HepG2 (cell line): Measurements from ENCODE around the gene SMIM45.
A peak's percentile ranks its signal among the peaks of the same experiment; 100 is the strongest.

Source experiments
- ARNTL ChIP-seq: sonication (generic); formaldehyde crosslinking; IDR thresholded peaks from 2 replicates; pipeline ENCODE4 v1.4.0; 2020; ENCODE audit warnings: mild to moderate bottlenecking, missing genetic modification reagents
- HES4 ChIP-seq: sonication (generic); formaldehyde crosslinking; IDR thresholded peaks from 2 replicates; pipeline ENCODE4 v1.9.0; 2021; ENCODE audit warnings: mild to moderate bottlenecking, missing genetic modification reagents, borderline replicate concordance
- HNF1A ChIP-seq, 2 experiments: sonication (generic) in 1 of 2; formaldehyde crosslinking in 1 of 2; IDR thresholded peaks; 2 replicates each; pipeline versions ENCODE4 v1.4.0 to v1.6.1; 2016 to 2020; ENCODE audit warnings: borderline replicate concordance in 1 of 2, low read depth in 1 of 2, mild to moderate bottlenecking in 1 of 2, missing genetic modification reagents in 1 of 2
- KDM2A ChIP-seq: sonication (generic); formaldehyde crosslinking; IDR thresholded peaks from 2 replicates; pipeline ENCODE4 v1.4.0; 2020; ENCODE audit warnings: low read depth, missing genetic modification reagents, borderline replicate concordance
- MEIS1 ChIP-seq: sonication (generic); formaldehyde crosslinking; IDR thresholded peaks from 2 replicates; pipeline ENCODE4 v1.9.0; 2021; ENCODE audit warnings: mild to moderate bottlenecking, missing genetic modification reagents, moderate library complexity, borderline replicate concordance
- NR3C1 ChIP-seq: sonication (generic); formaldehyde crosslinking; IDR thresholded peaks from 2 replicates; pipeline ENCODE4 v1.4.0; 2020; ENCODE audit warnings: missing genetic modification reagents
- SALL2 ChIP-seq: sonication (generic); formaldehyde crosslinking; IDR thresholded peaks from 2 replicates; pipeline ENCODE4 v1.8.1; 2023; ENCODE audit warnings: mild to moderate bottlenecking, missing genetic modification reagents, inconsistent platforms
- THAP8 ChIP-seq: sonication (generic); formaldehyde crosslinking; IDR thresholded peaks from 2 replicates; pipeline ENCODE4 v1.5.1; 2020; ENCODE audit warnings: missing genetic modification reagents, mild to moderate bottlenecking, borderline replicate concordance
- ZNF101 ChIP-seq: sonication (generic); formaldehyde crosslinking; IDR thresholded peaks from 2 replicates; pipeline ENCODE4 v1.4.0; 2020; ENCODE audit warnings: mild to moderate bottlenecking, low read depth, missing genetic modification reagents, borderline replicate concordance
- ZNF17 ChIP-seq: sonication (generic); formaldehyde crosslinking; IDR thresholded peaks from 2 replicates; pipeline ENCODE4 v1.5.0; 2020; ENCODE audit warnings: mild to moderate bottlenecking, missing genetic modification reagents
- ZNF230 ChIP-seq: sonication (generic); formaldehyde crosslinking; IDR thresholded peaks from 2 replicates; pipeline ENCODE4 v1.4.0; 2020; ENCODE audit warnings: mild to moderate bottlenecking, missing genetic modification reagents
- ZNF503 ChIP-seq: sonication (generic); formaldehyde crosslinking; IDR thresholded peaks from 2 replicates; pipeline ENCODE4 v1.4.0; 2020; ENCODE audit warnings: missing genetic modification reagents
- ZNF790 ChIP-seq: sonication (generic); formaldehyde crosslinking; IDR thresholded peaks from 2 replicates; pipeline ENCODE4 v1.8.0; 2022; ENCODE audit warnings: missing genetic modification reagents, mild to moderate bottlenecking, borderline replicate concordance

Gene SMIM45

GRCh38 chr22:41946629-41947423 is 5.1 kb upstream of the SMIM45 start, which contains the start of gene CENPM (continued):
- TF ChIP-seq HNF1A (IDR thresholded peaks at IDR 0.05; ENCODE audit: low read depth) (no peak), HNF1A (CRISPR knock-in tag; IDR thresholded peaks at IDR 0.05; ENCODE audit: borderline replicate concordance) (peak; percentile 61; the same call in 1 of the 2 replicates), ZNF503 (CRISPR knock-in tag) (0 out of 2 replicates have a peak, but pooled peaks have one; percentile 60), SALL2 (CRISPR knock-in tag) (peak; percentile 92), ZNF101 (CRISPR knock-in tag) (peak; percentile 84; the same call in 1 of the 2 replicates), THAP8 (CRISPR knock-in tag) (peak; percentile 92), HES4 (CRISPR knock-in tag) (peak; percentile 37; the same call in 1 of the 2 replicates), ZNF230 (CRISPR knock-in tag) (peak; percentile 97), ZNF790 (CRISPR knock-in tag) (no peak), ARNTL (peak; percentile 73; the same call in 1 of the 2 replicates), KDM2A (CRISPR knock-in tag) (no peak; the same call in 1 of the 2 replicates), ZNF17 (no peak), MEIS1 (CRISPR knock-in tag) (peak; percentile 82; the same call in 1 of the 2 replicates), NR3C1 (CRISPR knock-in tag) (no peak)
